ENCODE results near the gene MYBPC2.

MYBPC2 gene

GRCh38 chr19:50485284-50485955 lies 52.7 kb downstream of the MYBPC2 start:
- H3K79me2 ChIP-seq (ENCODE audit: control insufficient read depth, insufficient read depth, low read length, unreplicated experiment), result no peaks in the 10 kb centered on the region
- H3K4me3 ChIP-seq (ENCODE audit: low read depth, low read length), result no peak overlapping the region
- no peak overlapping the region for H3K27ac ChIP-seq (ENCODE audit: low read depth, low read length)
- peaks cover 22% of the 10 kb centered on the region for H3K27me3 ChIP-seq (ENCODE audit: insufficient read depth, low read length)
- 0 out of 2 replicates have a peak, but pooled peaks cover 4% of the 10 kb centered on the region for H3K36me3 ChIP-seq (ENCODE audit: insufficient read depth, low read length)
- H2AFZ ChIP-seq (ENCODE audit: low read length, unreplicated experiment), result no peak overlapping the region
- H3K4me1 ChIP-seq (ENCODE audit: control insufficient read depth, insufficient read depth, low read length, unreplicated experiment), result no peaks in the 10 kb centered on the region

- Histone ChIP-seq H3K79me2 (ENCODE audit: control insufficient read depth, insufficient read depth, low read length, unreplicated experiment) (no peaks in the 10 kb centered on the region), H3K4me3 (ENCODE audit: low read depth, low read length) (no peak overlapping the region), H3K4me1 (ENCODE audit: control insufficient read depth, insufficient read depth, low read length, unreplicated experiment) (no peaks in the 10 kb centered on the region), H3K27me3 (ENCODE audit: insufficient read depth, low read length) (peaks cover 36% of the 10 kb centered on the region), H3K27ac (ENCODE audit: low read depth, low read length) (no peak overlapping the region), H2AFZ (ENCODE audit: low read length, unreplicated experiment) (no peak overlapping the region), H3K36me3 (ENCODE audit: insufficient read depth, low read length) (0 out of 2 replicates have a peak, but pooled peaks cover 4% of the 10 kb centered on the region)
These were observed 54.3 kb downstream of the MYBPC2 start for GRCh38 chr19:50486823-50487515.

- H2AFZ ChIP-seq (ENCODE audit: low read length, unreplicated experiment), result no peak overlapping the region
- H3K4me1 ChIP-seq (ENCODE audit: control insufficient read depth, insufficient read depth, low read length, unreplicated experiment), result no peaks in the 10 kb centered on the region
- H3K27ac ChIP-seq (ENCODE audit: low read depth, low read length), result no peak overlapping the region
These were observed 55.9 kb downstream of the MYBPC2 start for GRCh38 chr19:50488389-50489194.

GRCh38 chr19:50489461-50490011 lies 56.8 kb downstream of the MYBPC2 start:
- Histone ChIP-seq H3K4me3 (ENCODE audit: low read depth, low read length) (no peak overlapping the region), H3K27ac (ENCODE audit: low read depth, low read length) (no peak overlapping the region)

More at GRCh38 chr19:50488389-50489194, 55.9 kb downstream of the MYBPC2 start:
- Histone ChIP-seq H3K36me3 (ENCODE audit: insufficient read depth, low read length) (0 out of 2 replicates have a peak, but pooled peaks cover 4% of the 10 kb centered on the region), H3K27me3 (ENCODE audit: insufficient read depth, low read length) (peaks cover 43% of the 10 kb centered on the region), H3K4me3 (ENCODE audit: low read depth, low read length) (no peak overlapping the region), H3K79me2 (ENCODE audit: control insufficient read depth, insufficient read depth, low read length, unreplicated experiment) (no peaks in the 10 kb centered on the region)

GRCh38 chr19:50490411-50490811 lies 57.7 kb downstream of the MYBPC2 start:
- Histone ChIP-seq H3K4me3 (ENCODE audit: low read depth, low read length) (no peak overlapping the region), H3K4me1 (ENCODE audit: control insufficient read depth, insufficient read depth, low read length, unreplicated experiment) (no peaks in the 10 kb centered on the region), H3K36me3 (ENCODE audit: insufficient read depth, low read length) (0 out of 2 replicates have a peak, but pooled peaks cover 4% of the 10 kb centered on the region), H3K27ac (ENCODE audit: low read depth, low read length) (no peak overlapping the region), H3K79me2 (ENCODE audit: control insufficient read depth, insufficient read depth, low read length, unreplicated experiment) (no peaks in the 10 kb centered on the region), H2AFZ (ENCODE audit: low read length, unreplicated experiment) (no peak overlapping the region), H3K27me3 (ENCODE audit: insufficient read depth, low read length) (peaks cover 49% of the 10 kb centered on the region)

More at GRCh38 chr19:50489461-50490011, 56.8 kb downstream of the MYBPC2 start:
- Histone ChIP-seq H2AFZ (ENCODE audit: low read length, unreplicated experiment) (no peak overlapping the region), H3K36me3 (ENCODE audit: insufficient read depth, low read length) (0 out of 2 replicates have a peak, but pooled peaks cover 4% of the 10 kb centered on the region), H3K27me3 (ENCODE audit: insufficient read depth, low read length) (peaks cover 47% of the 10 kb centered on the region), H3K4me1 (ENCODE audit: control insufficient read depth, insufficient read depth, low read length, unreplicated experiment) (no peaks in the 10 kb centered on the region), H3K79me2 (ENCODE audit: control insufficient read depth, insufficient read depth, low read length, unreplicated experiment) (no peaks in the 10 kb centered on the region)

GRCh38 chr19:50490991-50491472 lies 58.3 kb downstream of the MYBPC2 start:
- no peak overlapping the region for H3K27ac ChIP-seq (ENCODE audit: low read depth, low read length)
- no peak overlapping the region for H2AFZ ChIP-seq (ENCODE audit: low read length, unreplicated experiment)
- H3K4me3 ChIP-seq (ENCODE audit: low read depth, low read length), result no peak overlapping the region
- H3K4me1 ChIP-seq (ENCODE audit: control insufficient read depth, insufficient read depth, low read length, unreplicated experiment), result no peaks in the 10 kb centered on the region
- peaks cover 49% of the 10 kb centered on the region for H3K27me3 ChIP-seq (ENCODE audit: insufficient read depth, low read length)
- H3K79me2 ChIP-seq (ENCODE audit: control insufficient read depth, insufficient read depth, low read length, unreplicated experiment), result no peaks in the 10 kb centered on the region
- H3K36me3 ChIP-seq (ENCODE audit: insufficient read depth, low read length), result 0 out of 2 replicates have a peak, but pooled peaks cover 4% of the 10 kb centered on the region

- Histone ChIP-seq H3K27ac (ENCODE audit: low read depth, low read length) (no peak overlapping the region), H3K36me3 (ENCODE audit: insufficient read depth, low read length) (no peaks in the 10 kb centered on the region), H3K27me3 (ENCODE audit: insufficient read depth, low read length) (peaks cover 41% of the 10 kb centered on the region), H2AFZ (ENCODE audit: low read length, unreplicated experiment) (no peak overlapping the region), H3K79me2 (ENCODE audit: control insufficient read depth, insufficient read depth, low read length, unreplicated experiment) (no peaks in the 10 kb centered on the region), H3K4me3 (ENCODE audit: low read depth, low read length) (no peak overlapping the region), H3K4me1 (ENCODE audit: control insufficient read depth, insufficient read depth, low read length, unreplicated experiment) (no peaks in the 10 kb centered on the region)
These were observed 59.8 kb downstream of the MYBPC2 start for GRCh38 chr19:50492303-50493052.

- no peak overlapping the region for H3K27ac ChIP-seq (ENCODE audit: low read depth, low read length)
- no peak overlapping the region for H2AFZ ChIP-seq (ENCODE audit: low read length, unreplicated experiment)
- no peaks in the 10 kb centered on the region for H3K36me3 ChIP-seq (ENCODE audit: insufficient read depth, low read length)
- H3K79me2 ChIP-seq (ENCODE audit: control insufficient read depth, insufficient read depth, low read length, unreplicated experiment), result no peaks in the 10 kb centered on the region
- H3K4me1 ChIP-seq (ENCODE audit: control insufficient read depth, insufficient read depth, low read length, unreplicated experiment), result no peaks in the 10 kb centered on the region
- peaks cover 44% of the 10 kb centered on the region for H3K27me3 ChIP-seq (ENCODE audit: insufficient read depth, low read length)
- H3K4me3 ChIP-seq (ENCODE audit: low read depth, low read length), result no peak overlapping the region
These were observed 60.5 kb downstream of the MYBPC2 start for GRCh38 chr19:50493171-50493570.

- Histone ChIP-seq H3K36me3 (ENCODE audit: insufficient read depth, low read length) (no peaks in the 10 kb centered on the region), H3K27ac (ENCODE audit: low read depth, low read length) (no peak overlapping the region), H3K4me1 (ENCODE audit: control insufficient read depth, insufficient read depth, low read length, unreplicated experiment) (no peaks in the 10 kb centered on the region), H3K4me3 (ENCODE audit: low read depth, low read length) (no peak overlapping the region), H2AFZ (ENCODE audit: low read length, unreplicated experiment) (no peak overlapping the region), H3K79me2 (ENCODE audit: control insufficient read depth, insufficient read depth, low read length, unreplicated experiment) (no peaks in the 10 kb centered on the region), H3K27me3 (ENCODE audit: insufficient read depth, low read length) (peaks cover 35% of the 10 kb centered on the region)
These were observed 61.7 kb downstream of the MYBPC2 start for GRCh38 chr19:50494186-50495019.

All from ACC112 (cell line).